ENCODE data around the gene TMEM242.

DNA sequence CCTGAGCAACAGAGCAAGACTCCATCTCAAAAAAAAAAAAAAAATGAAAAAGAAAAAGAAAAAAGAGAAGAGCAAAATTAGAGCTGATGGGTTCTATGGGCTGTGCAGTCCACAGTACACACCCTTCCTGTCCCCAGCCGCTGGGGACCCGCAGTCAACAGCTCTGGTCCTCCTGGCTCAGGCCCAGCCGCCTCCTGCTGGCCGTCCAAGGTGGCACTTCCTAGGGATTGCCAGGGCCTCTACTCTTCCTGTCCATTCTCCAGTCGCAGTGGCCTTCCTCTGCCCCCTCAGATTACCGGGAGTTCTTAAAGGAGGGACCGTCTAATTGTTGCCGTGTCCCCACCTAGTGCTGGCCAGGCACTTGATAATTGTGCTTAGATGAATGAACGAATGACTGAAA is 41.7 kb downstream of the TMEM242 start:
- TF ChIP-seq, protein P1, sequence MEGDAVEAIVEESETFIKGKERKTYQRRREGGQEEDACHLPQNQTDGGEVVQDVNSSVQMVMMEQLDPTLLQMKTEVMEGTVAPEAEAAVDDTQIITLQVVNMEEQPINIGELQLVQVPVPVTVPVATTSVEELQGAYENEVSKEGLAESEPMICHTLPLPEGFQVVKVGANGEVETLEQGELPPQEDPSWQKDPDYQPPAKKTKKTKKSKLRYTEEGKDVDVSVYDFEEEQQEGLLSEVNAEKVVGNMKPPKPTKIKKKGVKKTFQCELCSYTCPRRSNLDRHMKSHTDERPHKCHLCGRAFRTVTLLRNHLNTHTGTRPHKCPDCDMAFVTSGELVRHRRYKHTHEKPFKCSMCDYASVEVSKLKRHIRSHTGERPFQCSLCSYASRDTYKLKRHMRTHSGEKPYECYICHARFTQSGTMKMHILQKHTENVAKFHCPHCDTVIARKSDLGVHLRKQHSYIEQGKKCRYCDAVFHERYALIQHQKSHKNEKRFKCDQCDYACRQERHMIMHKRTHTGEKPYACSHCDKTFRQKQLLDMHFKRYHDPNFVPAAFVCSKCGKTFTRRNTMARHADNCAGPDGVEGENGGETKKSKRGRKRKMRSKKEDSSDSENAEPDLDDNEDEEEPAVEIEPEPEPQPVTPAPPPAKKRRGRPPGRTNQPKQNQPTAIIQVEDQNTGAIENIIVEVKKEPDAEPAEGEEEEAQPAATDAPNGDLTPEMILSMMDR (IDR thresholded peaks at IDR 0.05), result no peak
- TF ChIP-seq EP300 (IDR thresholded peaks at IDR 0.05), result no peak
- no peak for TF ChIP-seq POLR2A (IDR thresholded peaks at IDR 0.05)

Data from ovary (tissue), 3 donors.